NCI-H1930 (cell line): ENCODE measurements around the gene CETN2.
"Not testable (repeated sequence)": the region's sequence is repeated elsewhere in the genome, so short reads cannot be mapped to it uniquely, and the experiment has no call there.

Experiments
- DNase-seq, 2 experiments: peaks; one replicate each; lab custom pipeline; 2025; lab: John Stamatoyannopoulos, UW

CETN2 gene

GRCh38 chrX:152832520-152832919, 2.0 kb upstream of the CETN2 start:
- no peak for DNase-seq

- no peak for DNase-seq
Measured at GRCh38 chrX:152831391-152831790, 834 bp upstream of the CETN2 start.

- no peak for DNase-seq
Measured at GRCh38 chrX:152824841-152825374, 5.6 kb downstream of the CETN2 start.

DNA sequence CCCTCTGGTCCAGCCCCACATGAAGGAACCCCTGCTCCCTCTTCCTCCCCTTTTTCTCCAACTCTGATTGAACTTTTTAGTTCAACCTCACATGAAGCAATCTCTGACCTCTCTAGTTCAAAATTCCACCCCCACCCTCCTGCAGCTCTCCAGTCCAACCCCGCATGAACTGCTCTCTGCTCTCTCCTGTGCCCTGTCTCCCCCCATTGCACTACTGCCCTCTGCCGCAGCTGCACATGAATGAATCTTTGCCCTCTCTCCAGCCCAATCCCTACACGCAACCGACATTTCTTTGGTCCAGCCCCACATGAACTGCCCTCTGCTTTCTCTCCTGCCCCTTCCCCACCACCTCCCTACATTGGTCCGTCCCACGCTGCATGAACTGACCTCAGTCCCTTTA, 6.9 kb downstream of the CETN2 start:
- DNase-seq = no peak

DNA sequence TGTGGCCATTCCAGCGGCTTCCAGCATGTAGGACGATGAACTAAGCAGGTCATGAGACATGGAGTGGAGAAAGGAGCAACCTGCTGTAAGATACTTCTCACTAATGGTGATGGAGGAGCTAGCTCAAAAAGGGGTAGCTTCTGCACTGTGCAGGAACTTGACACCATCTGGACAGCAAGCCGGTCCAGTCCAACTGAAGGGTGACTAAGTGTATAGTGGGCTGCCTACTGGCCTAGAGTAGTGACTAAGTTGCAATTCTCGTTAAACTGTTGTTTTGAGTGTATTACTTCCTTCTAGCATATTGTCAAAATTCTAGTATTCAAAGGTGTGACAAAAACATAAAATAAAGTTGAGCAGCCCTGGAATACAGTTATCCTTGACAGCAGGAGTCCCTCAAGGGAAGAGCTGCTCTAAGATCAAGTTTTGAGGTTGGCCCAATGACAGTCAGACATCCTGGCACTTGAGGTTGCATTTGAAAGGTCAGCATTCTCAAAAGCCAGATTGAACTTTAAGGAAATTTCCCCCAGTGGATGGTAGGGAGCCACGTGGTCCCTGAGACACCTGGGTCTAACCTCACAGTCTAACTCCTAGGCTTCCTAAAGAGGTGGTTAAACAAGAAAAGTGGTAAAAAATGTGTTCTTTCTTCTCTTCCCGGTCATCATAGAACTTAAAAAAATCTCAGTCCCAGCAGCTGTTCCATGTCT, 8.0 kb downstream of the CETN2 start:
- no peak for DNase-seq

- peak in 1 of 2 experiments; percentile 11 for DNase-seq
Measured at GRCh38 chrX:152821145-152821765, 9.3 kb downstream of the CETN2 start.

DNA sequence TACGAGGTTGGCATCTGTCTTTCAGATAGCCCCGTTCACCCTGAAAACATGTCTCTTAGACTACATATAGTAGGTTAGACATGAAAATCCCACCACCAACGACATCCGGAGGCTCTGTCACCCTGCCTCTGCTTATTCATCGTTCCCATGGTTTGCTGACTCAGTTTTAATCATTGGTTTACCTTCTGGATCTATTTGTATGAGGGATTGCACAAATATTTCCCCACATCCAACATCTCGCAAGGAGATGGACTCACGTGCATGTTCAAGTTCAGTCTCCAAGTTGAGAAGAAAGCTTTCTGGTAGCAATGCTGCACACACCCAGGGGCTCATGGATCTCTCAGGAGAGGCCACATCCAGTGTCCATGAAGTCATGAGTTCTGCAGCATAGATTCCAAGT, 10.8 kb downstream of the CETN2 start:
- DNase-seq = no peak

- DNase-seq = no peak
Measured at GRCh38 chrX:152819266-152819665, 11.3 kb downstream of the CETN2 start.

GRCh38 chrX:152818356-152818755, 12.2 kb downstream of the CETN2 start:
- no peak for DNase-seq

GRCh38 chrX:152817078-152817764, 13.3 kb downstream of the CETN2 start:
- peak in 1 of 2 experiments; percentile 12 for DNase-seq

DNA sequence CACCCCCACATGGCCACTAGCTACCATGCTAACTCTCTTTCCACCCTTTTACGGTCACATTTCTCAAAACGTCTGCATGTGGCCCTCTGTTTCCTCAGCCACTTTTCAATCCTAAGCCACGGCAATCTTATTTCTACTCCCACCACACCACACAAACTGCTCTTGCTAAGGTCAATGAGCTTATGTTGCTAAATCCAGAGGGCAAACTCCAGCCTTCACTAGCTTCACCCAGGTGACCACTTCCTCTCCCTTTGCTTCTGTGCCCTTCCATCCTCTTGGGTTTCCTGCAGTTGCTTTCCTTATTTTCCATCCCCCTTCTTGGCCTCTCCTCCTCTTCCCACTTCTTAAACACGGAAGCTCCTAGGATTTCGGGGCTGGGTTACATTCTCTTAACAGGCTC, 16.5 kb downstream of the CETN2 start:
- no peak for DNase-seq

GRCh38 chrX:152813206-152813605, 17.4 kb downstream of the CETN2 start:
- no peak for DNase-seq

DNA sequence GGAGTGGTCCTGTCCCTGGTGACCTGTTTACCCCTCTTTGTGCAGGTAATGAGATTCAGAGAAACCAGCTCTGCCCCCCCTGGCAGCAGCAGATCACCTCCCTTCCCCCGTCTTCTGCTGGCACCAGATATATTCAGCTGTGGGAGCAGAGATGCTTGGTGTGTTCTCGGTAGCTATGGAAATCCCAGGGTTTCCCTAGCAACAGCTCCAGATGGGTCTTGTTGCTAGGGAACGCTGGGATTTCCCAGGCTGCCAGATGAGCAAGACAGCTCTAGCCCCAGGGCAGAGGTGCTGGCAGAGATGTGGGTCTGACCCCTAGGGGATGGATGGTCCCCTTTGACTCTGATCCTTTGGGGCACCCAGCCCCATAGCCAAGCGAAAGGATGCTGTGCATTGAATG, 20.2 kb downstream of the CETN2 start:
- DNase-seq = no peak

DNA sequence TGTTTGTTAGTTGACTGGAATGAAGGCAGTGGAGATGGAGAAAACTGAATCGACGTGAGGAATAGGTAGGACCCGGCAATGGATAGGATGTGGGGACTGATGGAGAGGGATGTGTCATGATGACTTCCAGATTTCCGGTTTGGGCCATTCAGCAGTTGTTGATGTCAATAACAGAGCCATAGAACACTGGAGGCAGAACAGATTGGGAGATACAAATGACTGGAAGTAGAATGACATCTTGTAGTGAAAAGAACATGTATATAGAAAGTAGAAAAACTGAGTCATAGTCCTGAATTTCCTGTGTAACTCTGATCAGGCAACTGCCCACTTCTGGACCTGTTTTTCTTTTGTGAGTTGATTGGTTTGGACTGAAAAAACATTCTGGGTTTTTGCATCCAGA, 24.5 kb downstream of the CETN2 start:
- no peak for DNase-seq

DNA sequence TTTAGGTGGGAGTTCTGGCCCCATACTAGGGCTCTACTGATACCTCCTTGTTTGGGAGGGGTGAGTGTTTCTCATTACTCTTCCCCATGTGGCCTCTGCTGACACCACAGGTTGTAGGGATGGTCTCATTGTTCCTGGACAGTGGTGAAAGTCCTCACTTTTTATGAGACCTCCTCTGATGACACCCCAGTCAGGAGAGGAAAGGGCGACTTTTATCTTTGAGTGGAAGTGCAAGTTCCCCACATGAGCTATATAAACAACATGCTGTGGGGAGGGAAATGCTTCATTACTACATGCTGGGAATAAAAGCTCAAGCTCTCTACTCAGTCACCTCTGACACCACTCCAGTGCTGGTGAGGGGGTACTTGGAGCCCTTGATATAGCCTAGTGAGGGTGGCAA, 31.6 kb downstream of the CETN2 start:
- no peak for DNase-seq

- not testable (repeated sequence) for DNase-seq
Measured at GRCh38 chrX:152787062-152787461, 43.5 kb downstream of the CETN2 start.
